ENCODE data around the gene DAD1.
"Not testable (repeated sequence)": the region's sequence is repeated elsewhere in the genome, so short reads cannot be mapped to it uniquely, and the experiment has no call there.

Gene DAD1

DNA sequence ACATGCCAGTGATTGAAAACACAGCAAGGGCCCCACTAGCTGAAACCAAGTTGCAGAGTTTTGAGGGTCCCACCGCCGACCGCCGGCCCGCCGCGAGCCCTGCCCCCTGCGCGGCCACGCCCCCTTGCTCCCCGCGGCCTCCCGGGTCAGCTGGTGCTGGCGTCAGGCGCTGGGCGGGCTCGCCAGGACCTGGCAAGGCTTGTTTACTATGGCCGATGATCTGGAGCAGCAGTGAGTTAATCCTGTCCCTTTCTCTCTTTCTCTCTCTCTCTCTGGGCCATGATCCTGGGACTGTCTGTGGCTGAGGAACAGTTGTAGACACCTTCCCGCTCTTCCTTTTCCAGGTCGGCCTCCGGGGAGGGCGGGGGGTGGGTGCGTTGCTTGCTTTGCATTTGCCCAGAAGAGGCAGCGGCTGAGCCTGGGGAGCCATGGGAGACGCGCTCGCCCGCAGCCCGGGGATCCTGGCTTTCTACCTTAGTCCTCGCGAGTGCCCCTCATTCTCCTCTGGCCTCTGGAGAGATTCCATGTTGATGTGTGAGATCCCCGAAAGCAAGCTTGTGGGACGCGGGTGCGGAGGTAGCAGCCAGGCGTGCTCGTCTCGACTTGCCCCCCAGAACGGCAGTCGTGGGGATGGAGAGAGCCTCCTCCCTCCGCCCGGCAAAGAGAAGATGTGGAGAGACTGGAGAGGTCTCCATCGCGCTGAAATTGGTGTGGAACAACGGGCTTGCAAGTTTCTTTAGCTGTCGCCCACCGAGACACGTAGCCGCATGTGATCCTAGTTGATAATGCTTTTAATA lies 9.3 kb upstream of the DAD1 start, which contains the start of gene ABHD4:
ABHD4 (plus strand) TSS at position 202 of the 797 bp plus-strand sequence; CDS start at position 209, 7 bp downstream.
- DNase-seq, result peak; percentile 34 to 36

GRCh38 chr14:22597771-22598098 lies 8.7 kb upstream of the DAD1 start:
- no peak for DNase-seq

GRCh38 chr14:22597265-22597664 lies 8.2 kb upstream of the DAD1 start:
- no peak for DNase-seq

DNA sequence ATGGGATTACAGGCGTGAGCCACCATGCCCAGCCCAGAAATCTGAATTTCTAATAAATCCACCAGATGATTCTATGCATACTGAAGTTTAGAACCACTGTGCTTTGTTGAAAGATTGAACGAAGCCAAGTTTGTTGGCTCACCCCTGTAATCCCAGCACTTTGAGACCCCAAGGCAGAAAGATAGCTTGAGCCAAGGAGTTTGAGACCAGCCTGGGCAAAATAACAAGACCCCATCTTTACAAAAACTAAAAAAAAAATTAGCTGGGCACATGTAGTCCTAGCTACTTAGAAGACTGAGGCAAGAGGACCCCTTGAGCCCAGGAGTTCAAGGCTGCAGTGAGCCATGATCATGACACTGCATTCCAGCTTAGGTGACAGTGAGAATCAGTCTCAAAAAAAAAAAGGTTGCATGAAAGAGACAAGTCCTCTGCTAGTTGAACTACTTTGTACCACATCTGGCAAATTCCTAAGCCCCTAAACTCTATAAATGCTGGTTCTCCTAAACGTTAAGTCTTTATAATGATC lies 7.4 kb upstream of the DAD1 start:
- no peak for DNase-seq

- DNase-seq, result no peak
Measured at GRCh38 chr14:22594156-22594716, 5.2 kb upstream of the DAD1 start.

GRCh38 chr14:22593601-22594000 lies 4.6 kb upstream of the DAD1 start:
- DNase-seq, result no peak

DNA sequence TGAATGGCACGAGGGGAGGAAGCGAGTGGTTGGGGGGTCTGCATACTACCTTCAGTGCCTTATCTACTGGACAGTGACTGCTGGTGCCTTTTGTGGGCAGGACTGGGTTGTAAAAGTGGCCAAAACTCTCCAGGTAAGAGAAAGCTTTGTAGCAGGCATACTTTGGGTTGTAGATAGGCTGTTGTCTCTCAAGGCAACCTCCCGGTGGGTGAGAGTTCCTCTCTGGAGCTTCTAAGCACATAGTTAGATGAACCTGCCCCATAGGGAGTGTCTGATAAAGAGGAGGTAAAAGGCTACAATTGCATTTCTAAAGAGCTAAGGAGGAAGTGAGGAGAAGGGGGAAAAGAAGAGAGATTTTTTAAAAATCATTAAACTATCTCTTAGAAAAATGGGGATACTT lies 4.2 kb upstream of the DAD1 start:
- DNase-seq, result no peak

- DNase-seq, result peak in 1 of 2 experiments; percentile 31
Measured at GRCh38 chr14:22588526-22589095, 413 bp downstream of the DAD1 start.

DNA sequence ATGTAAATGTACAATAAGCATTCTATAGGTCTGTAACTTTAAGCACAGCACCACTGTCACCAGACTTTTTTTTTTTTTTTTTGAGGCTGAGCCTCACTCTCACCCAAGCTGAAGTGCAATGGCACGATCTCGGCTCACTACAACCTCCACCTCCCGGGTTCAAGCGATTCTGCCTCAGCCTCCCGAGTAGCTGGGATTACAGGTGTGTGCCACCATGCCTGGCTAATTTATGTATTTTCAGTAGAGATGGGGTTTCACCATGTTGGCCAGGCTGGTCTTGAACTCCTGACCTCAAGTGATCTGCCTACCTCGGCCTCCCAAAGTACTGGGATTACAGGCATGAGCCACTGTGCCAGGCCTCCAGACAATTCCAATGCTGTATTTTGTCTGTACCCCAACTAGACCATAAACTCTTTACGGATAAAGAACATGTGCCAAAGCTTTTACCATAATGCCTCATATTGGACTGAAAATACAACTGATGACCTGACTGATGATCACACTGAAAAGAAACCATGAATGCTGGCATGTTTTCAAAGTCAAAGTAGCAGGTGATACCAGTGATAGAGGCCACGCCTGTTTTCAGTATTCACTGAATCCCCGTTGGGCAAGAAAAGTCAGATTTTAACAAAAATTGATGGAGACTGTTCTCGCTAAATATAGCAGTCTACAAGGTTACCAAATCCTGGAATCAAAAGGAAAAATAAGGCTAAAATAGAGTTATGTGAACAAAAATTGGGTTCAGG lies 1.2 kb downstream of the DAD1 start:
- not testable (repeated sequence) for DNase-seq

- no peak for DNase-seq
Measured at GRCh38 chr14:22587247-22587646, 1.8 kb downstream of the DAD1 start.

GRCh38 chr14:22583994-22584393 lies 5.0 kb downstream of the DAD1 start:
- no peak for DNase-seq

- DNase-seq, result no peak
Measured at GRCh38 chr14:22580625-22581024, 8.4 kb downstream of the DAD1 start.

DNA sequence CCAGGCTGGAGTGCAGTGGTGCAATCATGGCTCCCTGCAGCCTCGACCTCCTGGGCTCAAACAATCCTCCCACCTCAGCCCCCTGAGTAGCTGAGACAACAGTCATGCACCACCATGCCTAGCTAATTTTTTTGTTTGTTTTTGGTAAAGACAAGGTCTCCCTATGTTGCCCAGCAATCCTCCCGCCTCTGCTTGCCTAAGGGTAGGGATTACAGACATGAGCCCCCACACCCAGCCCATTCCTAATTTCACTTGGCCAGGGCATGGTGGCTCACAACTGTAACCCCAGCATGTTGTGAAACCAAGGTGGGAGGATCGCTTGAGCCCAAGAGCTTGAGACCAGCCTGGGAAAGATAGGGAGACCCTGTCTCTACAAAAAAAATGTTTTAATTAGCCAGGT lies 9.1 kb downstream of the DAD1 start:
- no peak for DNase-seq

- DNase-seq, result no peak
Measured at GRCh38 chr14:22579236-22579635, 9.8 kb downstream of the DAD1 start.

DNA sequence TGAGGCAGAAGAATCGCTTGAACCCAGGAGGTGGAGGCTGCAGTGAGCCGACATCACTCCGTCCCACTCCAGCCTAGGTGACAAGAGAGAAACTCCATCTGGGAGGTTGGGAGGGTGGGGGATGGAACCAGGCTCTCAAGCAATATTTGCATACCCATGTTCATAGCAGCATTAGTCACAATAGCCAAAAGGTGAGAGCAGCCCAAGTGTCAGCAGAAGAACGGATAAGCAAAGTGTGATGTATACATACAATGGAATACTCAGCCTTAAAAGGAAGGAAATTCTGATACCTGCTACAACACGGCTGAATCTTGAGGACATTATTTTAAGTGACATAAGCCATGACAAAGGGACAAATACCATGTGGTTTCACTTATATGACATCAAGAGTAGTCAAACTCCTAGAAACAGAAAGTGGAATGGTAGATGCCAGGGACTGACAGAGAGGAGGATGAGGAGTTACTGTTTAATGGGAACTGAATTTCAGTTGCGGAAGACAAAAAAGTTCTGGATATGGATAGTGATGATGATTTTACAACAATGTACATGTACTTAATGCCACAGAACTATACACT lies 11.6 kb downstream of the DAD1 start:
- DNase-seq, result no peak

DNA sequence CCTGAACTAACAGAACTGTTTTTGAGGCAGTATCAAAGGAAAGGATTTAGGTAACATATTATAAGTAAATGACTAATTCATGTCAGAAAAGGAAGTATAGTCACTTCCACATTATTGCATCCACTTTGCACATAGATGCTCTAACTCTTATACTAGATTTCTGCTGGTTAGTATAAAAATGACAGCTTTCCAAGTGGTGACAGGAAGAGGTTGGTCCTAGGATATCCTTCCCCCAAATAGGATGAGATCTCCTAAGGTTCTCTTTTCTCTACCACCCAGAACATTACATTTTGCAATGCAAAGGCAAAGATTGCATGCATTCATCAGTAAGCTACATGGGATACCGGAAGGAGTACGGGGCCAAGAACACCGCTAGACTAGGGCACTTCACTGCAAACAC lies 15.2 kb downstream of the DAD1 start:
- DNase-seq, result no peak

- DNase-seq, result no peak
Measured at GRCh38 chr14:22572562-22573058, 16.4 kb downstream of the DAD1 start.

DNA sequence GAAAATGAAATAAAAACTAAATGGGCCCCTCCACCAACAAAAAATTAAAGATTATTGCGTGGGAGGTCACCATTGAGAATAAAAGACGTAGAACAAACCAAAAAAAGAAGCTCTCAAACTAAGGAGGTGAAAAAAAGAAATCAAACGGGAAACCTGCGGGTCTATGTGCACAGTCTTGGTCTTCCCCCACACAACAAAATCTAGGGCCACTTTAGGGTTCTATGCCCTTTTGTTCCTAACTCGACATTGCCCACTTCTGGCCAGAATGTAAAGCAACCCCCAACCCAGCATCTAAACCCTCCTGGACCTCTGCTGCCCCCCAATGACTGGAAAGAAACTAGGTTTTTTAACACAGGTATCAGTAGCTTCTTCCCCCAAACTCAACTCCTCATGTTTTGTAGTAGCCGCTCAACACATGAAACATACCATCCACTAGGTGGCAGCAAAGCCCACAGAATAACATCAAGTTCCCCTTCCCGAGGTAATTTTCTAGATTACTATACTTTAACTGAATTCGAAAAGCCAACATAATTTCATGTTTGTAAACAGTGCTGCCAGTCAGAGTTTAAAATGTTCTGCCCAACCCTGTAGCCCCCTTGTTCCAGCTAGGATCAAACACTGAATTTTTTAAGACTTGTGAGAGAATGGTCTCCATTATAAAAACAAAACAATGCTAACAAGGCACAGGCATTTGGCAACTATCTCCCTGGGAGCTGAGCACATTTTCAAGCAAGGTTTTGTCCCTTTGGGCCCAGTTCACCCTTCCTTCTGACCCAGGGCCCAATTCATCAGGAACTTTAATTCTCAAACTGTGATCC lies 18.7 kb downstream of the DAD1 start:
- peak; percentile 85 to 87 for DNase-seq

DNA sequence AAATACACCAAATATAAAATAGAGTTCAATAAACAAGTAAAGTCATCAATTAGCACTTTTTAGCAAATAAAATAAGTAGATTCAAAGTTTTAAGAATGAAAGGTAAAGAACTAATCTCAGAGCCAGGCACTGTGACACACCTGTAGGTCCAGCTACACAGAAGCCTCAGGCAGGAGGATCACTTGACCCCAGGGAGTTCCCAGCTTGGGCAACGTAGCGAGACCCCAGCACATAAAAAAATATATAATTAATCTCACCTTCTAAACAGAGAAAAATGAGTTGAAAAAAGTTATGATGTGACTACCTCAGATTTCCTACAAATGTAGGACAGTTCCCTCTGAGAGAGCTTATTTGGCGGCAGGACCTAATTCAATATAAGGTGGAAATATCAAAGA lies 19.3 kb downstream of the DAD1 start:
- DNase-seq, result no peak

DNA sequence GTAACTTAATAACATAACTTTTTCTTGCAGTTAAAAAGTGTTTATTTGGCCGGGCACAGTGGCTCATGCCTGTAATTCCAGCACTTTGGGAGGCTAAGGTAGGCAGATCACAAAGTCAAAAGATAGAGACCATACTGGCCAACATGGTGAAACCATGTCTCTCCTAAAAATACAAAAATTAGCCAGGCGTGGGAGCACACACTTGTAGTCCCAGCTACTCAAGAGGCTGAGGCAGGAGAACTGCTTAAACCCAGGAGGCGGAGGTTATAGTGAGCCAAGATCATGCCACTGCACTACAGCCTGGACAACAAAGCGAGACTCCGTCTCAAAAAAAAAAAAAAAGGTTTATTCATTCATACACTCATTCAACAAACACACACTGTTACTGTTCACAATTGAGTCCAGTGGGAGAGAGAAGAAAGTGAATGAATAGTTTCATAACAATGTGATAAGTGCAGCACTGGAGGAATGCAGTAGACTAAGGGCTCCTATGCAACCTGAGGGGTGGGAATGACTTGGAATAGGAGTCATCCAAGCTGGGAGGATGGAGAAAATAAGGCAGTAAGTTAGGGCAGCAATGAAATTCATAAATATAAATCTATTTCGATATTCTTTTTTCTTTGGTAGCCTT lies 19.8 kb downstream of the DAD1 start:
- no peak for DNase-seq

DNA sequence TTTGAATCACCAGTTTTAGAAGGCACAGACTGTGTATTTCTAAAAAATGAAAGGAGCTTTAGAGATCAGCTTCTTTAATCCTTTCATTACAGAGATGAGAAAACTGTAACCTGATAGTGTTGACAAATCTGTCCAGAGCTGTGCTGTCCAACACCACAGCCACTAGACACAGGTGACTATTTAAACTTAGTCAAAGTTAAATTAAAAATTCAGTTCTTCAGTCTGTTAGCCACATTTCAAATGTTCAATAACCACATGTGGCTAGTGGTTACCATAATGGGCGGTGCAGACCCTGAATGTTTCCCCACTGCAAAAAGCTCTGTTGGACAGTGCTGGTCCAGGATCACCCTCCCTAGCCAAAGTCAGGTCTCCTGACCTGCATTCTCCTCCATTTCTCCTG lies 21.6 kb downstream of the DAD1 start:
- no peak for DNase-seq

- DNase-seq, result no peak
Measured at GRCh38 chr14:22566845-22567244, 22.2 kb downstream of the DAD1 start.
